OCI-LY7 (cell line): ENCODE measurements around the gene NF1.

Source experiments
- EZH2phosphoT487 ChIP-seq: fragments of 200-600 bp; sonication (generic); IDR thresholded peaks from 2 replicates; pipeline ENCODE4 v1.6.1; 2018; ENCODE audit warnings: low read depth, borderline replicate concordance, mild to moderate bottlenecking, mixed run types, antibody characterized with exemption, low read length, moderate library complexity, mixed read lengths
- TF ChIP-seq, protein P1 (sequence below): fragments of 200-600 bp; sonication (generic); conservative IDR thresholded peaks from 2 replicates; pipeline ENCODE4 v1.5.1; 2014; ENCODE audit warnings: mild to moderate bottlenecking, antibody characterized with exemption, low read length, moderate library complexity, mixed read lengths

DNA sequence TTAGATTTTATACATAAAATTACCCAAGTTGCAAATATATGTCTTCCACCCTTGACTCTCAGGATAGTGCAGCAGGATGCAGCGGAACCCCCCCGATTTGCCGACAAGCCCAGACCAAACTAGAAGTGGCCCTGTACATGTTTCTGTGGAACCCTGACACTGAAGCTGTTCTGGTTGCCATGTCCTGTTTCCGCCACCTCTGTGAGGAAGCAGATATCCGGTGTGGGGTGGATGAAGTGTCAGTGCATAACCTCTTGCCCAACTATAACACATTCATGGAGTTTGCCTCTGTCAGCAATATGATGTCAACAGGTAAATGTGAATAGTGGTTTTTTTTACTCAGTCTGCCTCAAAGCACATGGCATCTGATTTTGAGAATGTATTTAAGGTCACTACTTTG is 131.6 kb downstream of the NF1 start:
- TF ChIP-seq, protein P1, sequence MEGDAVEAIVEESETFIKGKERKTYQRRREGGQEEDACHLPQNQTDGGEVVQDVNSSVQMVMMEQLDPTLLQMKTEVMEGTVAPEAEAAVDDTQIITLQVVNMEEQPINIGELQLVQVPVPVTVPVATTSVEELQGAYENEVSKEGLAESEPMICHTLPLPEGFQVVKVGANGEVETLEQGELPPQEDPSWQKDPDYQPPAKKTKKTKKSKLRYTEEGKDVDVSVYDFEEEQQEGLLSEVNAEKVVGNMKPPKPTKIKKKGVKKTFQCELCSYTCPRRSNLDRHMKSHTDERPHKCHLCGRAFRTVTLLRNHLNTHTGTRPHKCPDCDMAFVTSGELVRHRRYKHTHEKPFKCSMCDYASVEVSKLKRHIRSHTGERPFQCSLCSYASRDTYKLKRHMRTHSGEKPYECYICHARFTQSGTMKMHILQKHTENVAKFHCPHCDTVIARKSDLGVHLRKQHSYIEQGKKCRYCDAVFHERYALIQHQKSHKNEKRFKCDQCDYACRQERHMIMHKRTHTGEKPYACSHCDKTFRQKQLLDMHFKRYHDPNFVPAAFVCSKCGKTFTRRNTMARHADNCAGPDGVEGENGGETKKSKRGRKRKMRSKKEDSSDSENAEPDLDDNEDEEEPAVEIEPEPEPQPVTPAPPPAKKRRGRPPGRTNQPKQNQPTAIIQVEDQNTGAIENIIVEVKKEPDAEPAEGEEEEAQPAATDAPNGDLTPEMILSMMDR, result no peak
- no peak for TF ChIP-seq EZH2phosphoT487
